Activated CD8-positive, alpha-beta T cell treated with anti-CD3 and anti-CD28 coated beads, Interleukin-2, amount 10 ng/mL, durations not matched to agents 7 days and 5 days (primary cell): ENCODE results near the gene YARS2. TPM values are rescaled to one million over a fixed set of nuclear protein-coding genes. Genes with fewer than 3 reads are reported as not detected.
"Not testable (repeated sequence)": the region's sequence is repeated elsewhere in the genome, so short reads cannot be mapped to it uniquely, and the experiment has no call there.

Experiments used
- ATAC-seq: fragments of 150-1000 bp; cut with Tn5 transposase; one replicate; pipeline ENCODE4 v1.10.0; 2021; ENCODE audit warnings: moderate library complexity
- CTCF ChIA-PET: fragments of 350-600 bp; sonication (Branson Sonifier 250); formaldehyde crosslinking; loops from one replicate; lab custom pipeline; 2021; ENCODE audit warnings: antibody characterized with exemption; lab: Charles Lee
- POLR2A ChIA-PET: fragments of 350-600 bp; sonication (Branson Sonifier 250); formaldehyde crosslinking; loops from one replicate; lab custom pipeline; 2021; ENCODE audit warnings: antibody characterized with exemption; lab: Charles Lee
- DNase-seq: peaks from one replicate; pipeline ENCODE4 v3.0.0-alpha.2; 2020
- H3K27ac Mint-ChIP-seq: one replicate; pipeline ENCODE4 v1.8.0; 2021; ENCODE audit warnings: mild to moderate bottlenecking, mixed read lengths
- H3K27me3 Mint-ChIP-seq: one replicate; pipeline ENCODE4 v1.8.0; 2021; ENCODE audit warnings: low read depth, mixed read lengths
- H3K36me3 Mint-ChIP-seq: one replicate; pipeline ENCODE4 v1.8.0; 2021; ENCODE audit warnings: low read depth, mixed read lengths
- H3K4me1 Mint-ChIP-seq: one replicate; pipeline ENCODE4 v1.8.0; 2021; ENCODE audit warnings: low read depth, mixed read lengths
- H3K4me3 Mint-ChIP-seq: one replicate; pipeline ENCODE4 v1.8.0; 2021; ENCODE audit warnings: mild to moderate bottlenecking, mixed read lengths
- H3K9me3 Mint-ChIP-seq: one replicate; pipeline ENCODE4 v1.8.0; 2022; ENCODE audit warnings: mixed read lengths; ENCODE audit not compliant: insufficient read depth
- total RNA-seq, 2 experiments: library from RNA; stranded (reverse); gene quantifications; one replicate each; pipeline ENCODE4 v1.2.3, GENCODE V29; 2021

The YARS2 gene
- total RNA-seq, 2 experiments from 2014 or later, result 19.4 to 20.2 TPM

DNA sequence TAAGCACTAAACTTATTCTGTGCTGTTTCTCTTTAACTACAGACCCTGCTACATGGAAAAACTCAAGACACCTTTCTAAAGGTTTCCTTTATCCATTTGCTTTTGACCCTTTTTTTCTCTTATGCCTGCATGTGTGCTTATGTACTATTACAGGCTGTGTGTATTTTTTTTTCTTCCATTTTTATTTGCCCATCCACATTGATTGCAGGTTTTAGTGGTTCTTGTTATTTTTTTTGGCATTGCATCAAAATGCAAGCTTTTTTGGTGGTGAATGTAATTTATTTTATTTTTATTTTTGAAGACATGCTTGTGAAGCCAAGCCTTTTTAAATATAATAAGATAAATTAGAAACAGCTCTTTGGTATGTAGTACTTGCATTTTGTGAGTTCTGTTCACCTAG lies 49.9 kb downstream of the YARS2 start:
- DNase-seq, result no peak
- no peak overlapping the region for H3K27ac Mint-ChIP-seq
- H3K9me3 Mint-ChIP-seq, result no peaks in the 10 kb centered on the region
- ChIA-PET POLR2A (no interaction called here), CTCF (interaction anchor here (1.0 to 1.5 kb wide), 2 partner anchors 50 to 250 kb away, joined by 5 to 6 read pairs; partner anchors contain the start of gene YARS2)
- H3K36me3 Mint-ChIP-seq, result peaks cover 26% of the 10 kb centered on the region
- H3K4me1 Mint-ChIP-seq, result peaks cover 21% of the 10 kb centered on the region
- ATAC-seq, result no peak
- no peak overlapping the region for H3K4me3 Mint-ChIP-seq
- H3K27me3 Mint-ChIP-seq, result no peaks in the 10 kb centered on the region

GRCh38 chr12:32702946-32703345 lies 52.8 kb downstream of the YARS2 start:
- peaks cover 16% of the 10 kb centered on the region for H3K36me3 Mint-ChIP-seq
- ChIA-PET CTCF (interaction anchor here (1.8 kb wide), 1 partner anchor 53 kb away, joined by 7 read pairs; the partner anchor contains the start of gene YARS2), POLR2A (interaction anchor here (1.4 kb wide), 1 partner anchor 596 kb away, joined by 4 read pairs; the partner anchor contains the start of gene BICD1)
- no peak overlapping the region for H3K27ac Mint-ChIP-seq
- peaks cover 21% of the 10 kb centered on the region for H3K4me1 Mint-ChIP-seq
- DNase-seq (no peak), ATAC-seq (no peak)
- H3K9me3 Mint-ChIP-seq, result no peaks in the 10 kb centered on the region
- no peaks in the 10 kb centered on the region for H3K27me3 Mint-ChIP-seq
- H3K4me3 Mint-ChIP-seq, result no peak overlapping the region

DNA sequence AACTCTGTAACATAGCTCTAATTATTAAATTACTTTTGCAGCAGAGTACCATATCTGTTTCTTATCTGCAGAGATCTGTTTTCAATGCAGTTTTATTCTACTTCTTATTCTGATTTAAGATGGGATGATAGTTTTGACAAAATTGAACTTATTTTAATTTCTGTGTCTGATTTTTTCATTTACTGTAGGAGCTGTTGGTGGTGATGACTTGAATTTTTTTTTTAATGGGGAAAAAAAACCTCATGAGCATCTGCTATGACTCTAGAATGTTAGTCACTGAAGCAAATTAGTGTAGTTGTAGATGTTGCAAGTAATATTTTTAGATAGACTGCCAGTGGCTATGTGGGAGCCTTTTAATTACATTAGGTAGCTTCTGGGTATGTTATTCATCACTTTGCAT lies 53.2 kb downstream of the YARS2 start:
- no peak for DNase-seq
- ChIA-PET CTCF (interaction anchor here (1.1 kb wide), 1 partner anchor 54 kb away, joined by 3 read pairs; the partner anchor contains the start of gene YARS2), POLR2A (interaction anchor here (1.4 kb wide), 1 partner anchor 595 kb away, joined by 4 read pairs; the partner anchor contains the start of gene BICD1)
- no peaks in the 10 kb centered on the region for H3K9me3 Mint-ChIP-seq
- peaks cover 16% of the 10 kb centered on the region for H3K36me3 Mint-ChIP-seq
- no peaks in the 10 kb centered on the region for H3K27me3 Mint-ChIP-seq
- ATAC-seq, result no peak
- no peak overlapping the region for H3K4me3 Mint-ChIP-seq
- no peak overlapping the region for H3K27ac Mint-ChIP-seq
- peaks cover 18% of the 10 kb centered on the region for H3K4me1 Mint-ChIP-seq

GRCh38 chr12:32699437-32699836 lies 56.3 kb downstream of the YARS2 start:
- POLR2A ChIA-PET, H3K4me3 Mint-ChIP-seq, H3K27me3 Mint-ChIP-seq, H3K27ac Mint-ChIP-seq, H3K9me3 Mint-ChIP-seq, H3K4me1 Mint-ChIP-seq, ATAC-seq, DNase-seq: not testable (repeated sequence)
- H3K36me3 Mint-ChIP-seq, result peaks cover 16% of the 10 kb centered on the region
- CTCF ChIA-PET, result interaction anchor here (1.3 kb wide), 1 partner anchor 57 kb away, joined by 3 read pairs; the partner anchor contains the start of gene YARS2

DNA sequence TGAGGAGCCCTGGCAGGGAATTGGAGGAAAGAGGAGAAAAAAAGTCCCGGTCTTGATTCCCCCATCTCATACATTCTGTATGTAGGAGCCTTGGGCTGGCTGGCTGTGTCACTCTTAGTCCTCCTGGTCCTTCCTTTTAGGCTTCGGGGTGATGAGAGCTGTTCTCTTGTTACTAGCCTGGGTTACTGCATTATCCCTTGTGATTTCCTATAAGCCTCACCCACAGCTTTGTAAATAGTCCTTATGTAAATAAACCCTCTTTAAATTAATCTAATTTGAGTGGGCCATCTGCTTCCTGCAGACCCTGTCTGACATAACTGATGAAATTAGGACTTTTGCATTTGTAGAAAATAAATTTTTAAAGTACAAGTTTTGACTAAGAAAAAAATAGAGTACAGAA lies 57.4 kb downstream of the YARS2 start:
- DNase-seq (no peak), ATAC-seq (no peak)
- Mint-ChIP-seq H3K36me3 (peaks cover 18% of the 10 kb centered on the region), H3K4me1 (peaks cover 7% of the 10 kb centered on the region), H3K9me3 (no peaks in the 10 kb centered on the region), H3K27me3 (no peaks in the 10 kb centered on the region), H3K27ac (no peak overlapping the region), H3K4me3 (no peak overlapping the region)
- ChIA-PET CTCF (no interaction called here), POLR2A (no interaction called here)

- no peak for ATAC-seq
- H3K4me3 Mint-ChIP-seq, result no peak overlapping the region
- CTCF ChIA-PET, result no interaction called here
- peaks cover 6% of the 10 kb centered on the region for H3K4me1 Mint-ChIP-seq
- POLR2A ChIA-PET, result no interaction called here
- DNase-seq, result no peak
- H3K36me3 Mint-ChIP-seq, result peaks cover 16% of the 10 kb centered on the region
- no peak overlapping the region for H3K27ac Mint-ChIP-seq
- H3K9me3 Mint-ChIP-seq, result no peaks in the 10 kb centered on the region
- H3K27me3 Mint-ChIP-seq, result no peaks in the 10 kb centered on the region
These were observed 58.3 kb downstream of the YARS2 start for GRCh38 chr12:32697445-32697844.

Other genes starting within 250 kb of the YARS2 start
- gene DNM1L, start 76.6 kb downstream of the YARS2 start, total RNA-seq, result 10 to 100 TPM; 59.5 to 64.7 TPM
- not detected for gene PKP2, start 140.9 kb upstream of the YARS2 start, total RNA-seq